Measurements from ENCODE around the gene NRG3.

NRG3 gene

GRCh38 chr10:81874875-81875466 lies at the start of gene NRG3:
TSS of gene NRG3 (plus strand) at chr10:81875194.
- Histone ChIP-seq H3K4me3 (ENCODE audit: low read length) (no peak within 1 kb of the TSS), H3K27me3 (ENCODE audit: control insufficient read depth, insufficient read depth, low read length) (peaks cover 38% of the 10 kb centered on the region), H3K9me3 (ENCODE audit: control insufficient read depth, low read length) (no peaks in the 10 kb centered on the region), H3K36me3 (ENCODE audit: control insufficient read depth, insufficient read depth, low read length) (no peaks in the 10 kb centered on the region), H3K9ac (ENCODE audit: low read length) (no peak within 1 kb of the TSS), H3K4me1 (ENCODE audit: control insufficient read depth, insufficient read depth, low read length) (peaks cover 3% of the 10 kb centered on the region)

GRCh38 chr10:81828251-81828650 lies 46.7 kb upstream of the NRG3 start:
- H3K9me3 ChIP-seq (ENCODE audit: control insufficient read depth, low read length), result no peaks in the 10 kb centered on the region
- no peaks in the 10 kb centered on the region for H3K4me1 ChIP-seq (ENCODE audit: control insufficient read depth, insufficient read depth, low read length)
- H3K9ac ChIP-seq (ENCODE audit: low read length), result no peak overlapping the region
- H3K36me3 ChIP-seq (ENCODE audit: control insufficient read depth, insufficient read depth, low read length), result no peaks in the 10 kb centered on the region
- H3K27me3 ChIP-seq (ENCODE audit: control insufficient read depth, insufficient read depth, low read length), result no peaks in the 10 kb centered on the region
- H3K4me3 ChIP-seq (ENCODE audit: low read length), result no peak overlapping the region

- no peaks in the 10 kb centered on the region for H3K36me3 ChIP-seq (ENCODE audit: control insufficient read depth, insufficient read depth, low read length)
- no peaks in the 10 kb centered on the region for H3K27me3 ChIP-seq (ENCODE audit: control insufficient read depth, insufficient read depth, low read length)
- H3K9me3 ChIP-seq (ENCODE audit: control insufficient read depth, low read length), result no peaks in the 10 kb centered on the region
- H3K9ac ChIP-seq (ENCODE audit: low read length), result no peak overlapping the region
- no peak overlapping the region for H3K4me3 ChIP-seq (ENCODE audit: low read length)
- no peaks in the 10 kb centered on the region for H3K4me1 ChIP-seq (ENCODE audit: control insufficient read depth, insufficient read depth, low read length)
These were observed 43.9 kb upstream of the NRG3 start for GRCh38 chr10:81831060-81831459.

GRCh38 chr10:81838950-81839349 lies 36.0 kb upstream of the NRG3 start:
- Histone ChIP-seq H3K4me3 (ENCODE audit: low read length) (no peak overlapping the region), H3K4me1 (ENCODE audit: control insufficient read depth, insufficient read depth, low read length) (no peaks in the 10 kb centered on the region), H3K9ac (ENCODE audit: low read length) (no peak overlapping the region), H3K27me3 (ENCODE audit: control insufficient read depth, insufficient read depth, low read length) (no peaks in the 10 kb centered on the region), H3K36me3 (ENCODE audit: control insufficient read depth, insufficient read depth, low read length) (no peaks in the 10 kb centered on the region), H3K9me3 (ENCODE audit: control insufficient read depth, low read length) (no peaks in the 10 kb centered on the region)

- H3K36me3 ChIP-seq (ENCODE audit: control insufficient read depth, insufficient read depth, low read length), result no peaks in the 10 kb centered on the region
- no peaks in the 10 kb centered on the region for H3K27me3 ChIP-seq (ENCODE audit: control insufficient read depth, insufficient read depth, low read length)
- no peak overlapping the region for H3K9ac ChIP-seq (ENCODE audit: low read length)
- H3K4me3 ChIP-seq (ENCODE audit: low read length), result no peak overlapping the region
- no peaks in the 10 kb centered on the region for H3K9me3 ChIP-seq (ENCODE audit: control insufficient read depth, low read length)
- no peaks in the 10 kb centered on the region for H3K4me1 ChIP-seq (ENCODE audit: control insufficient read depth, insufficient read depth, low read length)
These were observed 32.0 kb upstream of the NRG3 start for GRCh38 chr10:81843042-81843441.

GRCh38 chr10:81847675-81848074 lies 27.3 kb upstream of the NRG3 start:
- Histone ChIP-seq H3K9ac (ENCODE audit: low read length) (no peak overlapping the region), H3K27me3 (ENCODE audit: control insufficient read depth, insufficient read depth, low read length) (no peaks in the 10 kb centered on the region), H3K9me3 (ENCODE audit: control insufficient read depth, low read length) (no peaks in the 10 kb centered on the region), H3K4me1 (ENCODE audit: control insufficient read depth, insufficient read depth, low read length) (no peaks in the 10 kb centered on the region), H3K4me3 (ENCODE audit: low read length) (no peak overlapping the region), H3K36me3 (ENCODE audit: control insufficient read depth, insufficient read depth, low read length) (no peaks in the 10 kb centered on the region)

GRCh38 chr10:81848514-81848913 lies 26.5 kb upstream of the NRG3 start:
- Histone ChIP-seq H3K9ac (ENCODE audit: low read length) (no peak overlapping the region), H3K9me3 (ENCODE audit: control insufficient read depth, low read length) (no peaks in the 10 kb centered on the region), H3K4me1 (ENCODE audit: control insufficient read depth, insufficient read depth, low read length) (no peaks in the 10 kb centered on the region), H3K27me3 (ENCODE audit: control insufficient read depth, insufficient read depth, low read length) (no peaks in the 10 kb centered on the region), H3K4me3 (ENCODE audit: low read length) (no peak overlapping the region), H3K36me3 (ENCODE audit: control insufficient read depth, insufficient read depth, low read length) (no peaks in the 10 kb centered on the region)

- H3K4me1 ChIP-seq (ENCODE audit: control insufficient read depth, insufficient read depth, low read length), result no peaks in the 10 kb centered on the region
- no peak overlapping the region for H3K9ac ChIP-seq (ENCODE audit: low read length)
- no peaks in the 10 kb centered on the region for H3K36me3 ChIP-seq (ENCODE audit: control insufficient read depth, insufficient read depth, low read length)
- H3K4me3 ChIP-seq (ENCODE audit: low read length), result no peak overlapping the region
- no peaks in the 10 kb centered on the region for H3K9me3 ChIP-seq (ENCODE audit: control insufficient read depth, low read length)
- H3K27me3 ChIP-seq (ENCODE audit: control insufficient read depth, insufficient read depth, low read length), result no peaks in the 10 kb centered on the region
These were observed 26.1 kb upstream of the NRG3 start for GRCh38 chr10:81848931-81849330.

GRCh38 chr10:81862596-81862995 lies 12.4 kb upstream of the NRG3 start:
- Histone ChIP-seq H3K9ac (ENCODE audit: low read length) (no peak overlapping the region), H3K27me3 (ENCODE audit: control insufficient read depth, insufficient read depth, low read length) (no peaks in the 10 kb centered on the region), H3K4me3 (ENCODE audit: low read length) (no peak overlapping the region), H3K36me3 (ENCODE audit: control insufficient read depth, insufficient read depth, low read length) (no peaks in the 10 kb centered on the region), H3K4me1 (ENCODE audit: control insufficient read depth, insufficient read depth, low read length) (no peaks in the 10 kb centered on the region), H3K9me3 (ENCODE audit: control insufficient read depth, low read length) (no peaks in the 10 kb centered on the region)

- Histone ChIP-seq H3K27me3 (ENCODE audit: control insufficient read depth, insufficient read depth, low read length) (no peaks in the 10 kb centered on the region), H3K4me1 (ENCODE audit: control insufficient read depth, insufficient read depth, low read length) (no peaks in the 10 kb centered on the region), H3K9ac (ENCODE audit: low read length) (no peak overlapping the region), H3K4me3 (ENCODE audit: low read length) (no peak overlapping the region), H3K9me3 (ENCODE audit: control insufficient read depth, low read length) (no peaks in the 10 kb centered on the region), H3K36me3 (ENCODE audit: control insufficient read depth, insufficient read depth, low read length) (no peaks in the 10 kb centered on the region)
These were observed 11.2 kb upstream of the NRG3 start for GRCh38 chr10:81863771-81864170.

GRCh38 chr10:81865581-81865980 lies 9.4 kb upstream of the NRG3 start:
- Histone ChIP-seq H3K9ac (ENCODE audit: low read length) (no peak overlapping the region), H3K4me3 (ENCODE audit: low read length) (no peak overlapping the region), H3K4me1 (ENCODE audit: control insufficient read depth, insufficient read depth, low read length) (no peaks in the 10 kb centered on the region), H3K27me3 (ENCODE audit: control insufficient read depth, insufficient read depth, low read length) (no peaks in the 10 kb centered on the region), H3K36me3 (ENCODE audit: control insufficient read depth, insufficient read depth, low read length) (no peaks in the 10 kb centered on the region), H3K9me3 (ENCODE audit: control insufficient read depth, low read length) (no peaks in the 10 kb centered on the region)

GRCh38 chr10:81866753-81867152 lies 8.2 kb upstream of the NRG3 start:
- no peak overlapping the region for H3K4me3 ChIP-seq (ENCODE audit: low read length)
- H3K9ac ChIP-seq (ENCODE audit: low read length), result no peak overlapping the region
- no peaks in the 10 kb centered on the region for H3K4me1 ChIP-seq (ENCODE audit: control insufficient read depth, insufficient read depth, low read length)
- no peaks in the 10 kb centered on the region for H3K27me3 ChIP-seq (ENCODE audit: control insufficient read depth, insufficient read depth, low read length)
- no peaks in the 10 kb centered on the region for H3K9me3 ChIP-seq (ENCODE audit: control insufficient read depth, low read length)
- no peaks in the 10 kb centered on the region for H3K36me3 ChIP-seq (ENCODE audit: control insufficient read depth, insufficient read depth, low read length)

- H3K4me3 ChIP-seq (ENCODE audit: low read length), result no peak overlapping the region
- H3K9me3 ChIP-seq (ENCODE audit: control insufficient read depth, low read length), result no peaks in the 10 kb centered on the region
- H3K36me3 ChIP-seq (ENCODE audit: control insufficient read depth, insufficient read depth, low read length), result no peaks in the 10 kb centered on the region
- no peak overlapping the region for H3K9ac ChIP-seq (ENCODE audit: low read length)
- H3K27me3 ChIP-seq (ENCODE audit: control insufficient read depth, insufficient read depth, low read length), result peaks cover 23% of the 10 kb centered on the region
- no peaks in the 10 kb centered on the region for H3K4me1 ChIP-seq (ENCODE audit: control insufficient read depth, insufficient read depth, low read length)
These were observed 4.5 kb upstream of the NRG3 start for GRCh38 chr10:81870472-81870871.
